WTC11 (cell line): ENCODE results near the gene PDYN. TPM values are rescaled to one million over a fixed set of nuclear protein-coding genes. Genes with fewer than 3 reads are reported as not detected.

ENCODE experiments used
- ATAC-seq: fragments of 200-7000 bp; cut with Tn5 transposase; 2 replicates; pipeline ENCODE4 v1.10.0; 2021; ENCODE audit warnings: mild to moderate bottlenecking, moderate library complexity
- CTCF ChIA-PET: fragments of 300-600 bp; sonication (Branson Sonifier 250); formaldehyde crosslinking; loops from one replicate; lab custom pipeline; 2021; ENCODE audit warnings: antibody characterized with exemption; lab: Charles Lee
- POLR2A ChIA-PET: fragments of 350-600 bp; sonication (Branson Sonifier 250); formaldehyde crosslinking; loops from one replicate; lab custom pipeline; 2021; ENCODE audit warnings: antibody characterized with exemption; lab: Charles Lee
- DNase-seq: peaks from one replicate; pipeline ENCODE4 v3.0.0; 2021; ENCODE audit warnings: low spot score
- H3K27ac Mint-ChIP-seq: 2 replicates; pipeline ENCODE4 v1.8.0; 2021; ENCODE audit warnings: mixed read lengths
- H3K27me3 Mint-ChIP-seq: 2 replicates; pipeline ENCODE4 v1.8.0; 2021; ENCODE audit warnings: low read depth, mild to moderate bottlenecking, moderate library complexity, mixed read lengths
- H3K36me3 Mint-ChIP-seq: 2 replicates; pipeline ENCODE4 v1.8.0; 2021; ENCODE audit warnings: mixed read lengths
- H3K4me1 Mint-ChIP-seq: 2 replicates; pipeline ENCODE4 v1.8.0; 2022; ENCODE audit warnings: mixed read lengths
- H3K4me3 Mint-ChIP-seq: 2 replicates; pipeline ENCODE4 v1.8.0; 2021; ENCODE audit warnings: mild to moderate bottlenecking, moderate library complexity, mixed read lengths
- H3K9me3 Mint-ChIP-seq: 2 replicates; pipeline ENCODE4 v1.8.0; 2021; ENCODE audit warnings: mixed read lengths
- EMX1 ChIP-seq: fragments of 250-450 bp; sonication (Bioruptor Pico); IDR thresholded peaks from 2 replicates; pipeline ENCODE4 v1.8.0; 2021; ENCODE audit warnings: mild to moderate bottlenecking
- ETV6 ChIP-seq: sonication (generic); formaldehyde crosslinking; IDR thresholded peaks from 2 replicates; pipeline ENCODE4 v1.8.1; 2022; ENCODE audit warnings: mild to moderate bottlenecking, missing genetic modification reagents
- FOXP1 ChIP-seq: sonication (generic); formaldehyde crosslinking; IDR thresholded peaks from 2 replicates; pipeline ENCODE4 v1.8.0; 2022; ENCODE audit warnings: missing genetic modification reagents, mild to moderate bottlenecking, moderate library complexity, borderline replicate concordance
- GABPB1 ChIP-seq: sonication (generic); formaldehyde crosslinking; IDR thresholded peaks from 2 replicates; pipeline ENCODE4 v1.8.1; 2023; ENCODE audit warnings: mild to moderate bottlenecking, missing genetic modification reagents
- HMGA2 ChIP-seq: fragments of 250-450 bp; sonication (Bioruptor Pico); IDR thresholded peaks from 2 replicates; pipeline ENCODE4 v1.4.0; 2021; ENCODE audit warnings: mild to moderate bottlenecking, moderate library complexity
- NFE2L1 ChIP-seq: sonication (generic); formaldehyde crosslinking; IDR thresholded peaks from 2 replicates; pipeline ENCODE4 v1.8.1; 2023; ENCODE audit warnings: missing genetic modification reagents
- NR1H2 ChIP-seq: sonication (generic); formaldehyde crosslinking; IDR thresholded peaks from 2 replicates; pipeline ENCODE4 v1.9.0; 2021; ENCODE audit warnings: mild to moderate bottlenecking, moderate library complexity, missing genetic modification reagents
- NR3C1 ChIP-seq: sonication (generic); formaldehyde crosslinking; conservative IDR thresholded peaks from 2 replicates; pipeline ENCODE4 v1.8.1; 2023; ENCODE audit warnings: low read depth, mild to moderate bottlenecking, missing genetic modification reagents
- SMAD3 ChIP-seq: sonication (generic); formaldehyde crosslinking; IDR thresholded peaks from 2 replicates; pipeline ENCODE4 v1.8.0; 2022; ENCODE audit warnings: missing genetic modification reagents, mild to moderate bottlenecking, borderline replicate concordance
- SMAD4 ChIP-seq: sonication (generic); formaldehyde crosslinking; IDR thresholded peaks from 2 replicates; pipeline ENCODE4 v1.8.0; 2022; ENCODE audit warnings: mild to moderate bottlenecking, missing genetic modification reagents
- TEAD1 ChIP-seq: sonication (generic); formaldehyde crosslinking; IDR thresholded peaks from 2 replicates; pipeline ENCODE4 v1.8.0; 2022; ENCODE audit warnings: mild to moderate bottlenecking, missing genetic modification reagents
- ZNF121 ChIP-seq: sonication (generic); formaldehyde crosslinking; IDR thresholded peaks from 2 replicates; pipeline ENCODE4 v1.8.0; 2023; ENCODE audit warnings: missing genetic modification reagents
- ZNF416 ChIP-seq: fragments of 250-450 bp; sonication (Bioruptor Pico); IDR thresholded peaks from 2 replicates; pipeline ENCODE4 v1.9.0; 2021; ENCODE audit warnings: mild to moderate bottlenecking, inconsistent platforms
- total RNA-seq: library from RNA; stranded (reverse); gene quantifications from 3 replicates; pipeline ENCODE4 v1.2.3, GENCODE V29; 2021
- TF ChIP-seq, protein P1 (sequence below): fragments of 250-450 bp; sonication (Bioruptor Pico); IDR thresholded peaks from 2 replicates; pipeline ENCODE4 v1.8.0; 2021; ENCODE audit warnings: mild to moderate bottlenecking
- TF ChIP-seq, protein P2 (sequence below): sonication (generic); formaldehyde crosslinking; IDR thresholded peaks from 2 replicates; pipeline ENCODE4 v1.8.0; 2022; ENCODE audit warnings: mild to moderate bottlenecking, missing genetic modification reagents
- TF ChIP-seq, protein P3 (sequence below): sonication (generic); formaldehyde crosslinking; conservative IDR thresholded peaks from 2 replicates; pipeline ENCODE4 v1.8.1; 2023; ENCODE audit warnings: mild to moderate bottlenecking, low read depth, missing genetic modification reagents, moderate library complexity
- TF ChIP-seq, protein P4 (sequence below): sonication (generic); formaldehyde crosslinking; IDR thresholded peaks from 2 replicates; pipeline ENCODE4 v1.8.1; 2022; ENCODE audit warnings: mild to moderate bottlenecking, missing genetic modification reagents, moderate library complexity, borderline replicate concordance
- TF ChIP-seq, protein P5 (sequence below): fragments of 250-450 bp; sonication (Bioruptor Pico); IDR thresholded peaks from 2 replicates; pipeline ENCODE4 v1.9.0; 2021; ENCODE audit warnings: mild to moderate bottlenecking
- TF ChIP-seq, protein P6 (sequence below): sonication (generic); formaldehyde crosslinking; IDR thresholded peaks from 2 replicates; pipeline ENCODE4 v1.8.1; 2023; ENCODE audit warnings: mild to moderate bottlenecking, moderate library complexity, missing genetic modification reagents
- TF ChIP-seq, protein P7 (sequence below): fragments of 250-450 bp; sonication (Bioruptor Pico); IDR thresholded peaks from 2 replicates; pipeline ENCODE4 v1.9.0; 2021; ENCODE audit warnings: mild to moderate bottlenecking, borderline replicate concordance

Gene PDYN
- total RNA-seq, 1 experiment from 2014 or later: 0.28 TPM

DNA sequence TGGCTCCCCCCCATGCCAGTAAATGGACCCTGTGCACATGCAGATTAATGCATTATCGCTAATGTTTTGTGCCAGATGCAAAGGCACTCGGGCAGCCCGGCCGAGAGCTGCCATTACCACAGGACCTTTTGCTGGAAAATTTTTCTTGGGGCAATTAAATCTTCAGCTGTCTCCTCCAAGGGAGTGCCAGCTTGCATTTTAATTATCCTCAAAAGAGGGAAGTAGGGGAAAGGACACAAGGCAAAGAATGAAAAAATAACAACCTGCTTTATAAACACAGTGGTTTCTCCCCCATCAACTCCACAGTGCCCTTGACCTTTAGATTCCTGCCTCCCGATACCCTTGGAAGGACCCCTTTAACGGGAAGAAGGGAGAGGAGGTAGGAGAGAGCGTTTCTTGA, 48.2 kb downstream of the PDYN start:
- Mint-ChIP-seq H3K4me3 (no peak overlapping the region), H3K9me3 (no peaks in the 10 kb centered on the region), H3K27ac (no peak overlapping the region), H3K36me3 (no peaks in the 10 kb centered on the region), H3K4me1 (peaks cover 51% of the 10 kb centered on the region), H3K27me3 (peaks cover 42% of the 10 kb centered on the region)
- DNase-seq (no peak), ATAC-seq (no peak)
- ChIA-PET CTCF (interaction anchor here (0.8 to 4.0 kb wide), 5 partner anchors 10 to 226 kb away, joined by 3 to 30 read pairs (median 3); no protein-coding TSS in a partner anchor), POLR2A (interaction anchor here (1.7 kb wide), 1 partner anchor 157 kb away, joined by 10 read pairs; no protein-coding TSS in a partner anchor)
- TF ChIP-seq, protein P1, sequence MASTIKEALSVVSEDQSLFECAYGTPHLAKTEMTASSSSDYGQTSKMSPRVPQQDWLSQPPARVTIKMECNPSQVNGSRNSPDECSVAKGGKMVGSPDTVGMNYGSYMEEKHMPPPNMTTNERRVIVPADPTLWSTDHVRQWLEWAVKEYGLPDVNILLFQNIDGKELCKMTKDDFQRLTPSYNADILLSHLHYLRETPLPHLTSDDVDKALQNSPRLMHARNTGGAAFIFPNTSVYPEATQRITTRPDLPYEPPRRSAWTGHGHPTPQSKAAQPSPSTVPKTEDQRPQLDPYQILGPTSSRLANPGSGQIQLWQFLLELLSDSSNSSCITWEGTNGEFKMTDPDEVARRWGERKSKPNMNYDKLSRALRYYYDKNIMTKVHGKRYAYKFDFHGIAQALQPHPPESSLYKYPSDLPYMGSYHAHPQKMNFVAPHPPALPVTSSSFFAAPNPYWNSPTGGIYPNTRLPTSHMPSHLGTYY (CRISPR knock-in tag): no peak
- TF ChIP-seq ZNF416 (CRISPR knock-in tag): no peak
- TF ChIP-seq, protein P2, sequence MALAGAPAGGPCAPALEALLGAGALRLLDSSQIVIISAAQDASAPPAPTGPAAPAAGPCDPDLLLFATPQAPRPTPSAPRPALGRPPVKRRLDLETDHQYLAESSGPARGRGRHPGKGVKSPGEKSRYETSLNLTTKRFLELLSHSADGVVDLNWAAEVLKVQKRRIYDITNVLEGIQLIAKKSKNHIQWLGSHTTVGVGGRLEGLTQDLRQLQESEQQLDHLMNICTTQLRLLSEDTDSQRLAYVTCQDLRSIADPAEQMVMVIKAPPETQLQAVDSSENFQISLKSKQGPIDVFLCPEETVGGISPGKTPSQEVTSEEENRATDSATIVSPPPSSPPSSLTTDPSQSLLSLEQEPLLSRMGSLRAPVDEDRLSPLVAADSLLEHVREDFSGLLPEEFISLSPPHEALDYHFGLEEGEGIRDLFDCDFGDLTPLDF (CRISPR knock-in tag): no peak
- TF ChIP-seq TEAD1 (CRISPR knock-in tag): no peak
- TF ChIP-seq GABPB1 (CRISPR knock-in tag): no peak
- no peak for TF ChIP-seq EMX1
- TF ChIP-seq, protein P3, sequence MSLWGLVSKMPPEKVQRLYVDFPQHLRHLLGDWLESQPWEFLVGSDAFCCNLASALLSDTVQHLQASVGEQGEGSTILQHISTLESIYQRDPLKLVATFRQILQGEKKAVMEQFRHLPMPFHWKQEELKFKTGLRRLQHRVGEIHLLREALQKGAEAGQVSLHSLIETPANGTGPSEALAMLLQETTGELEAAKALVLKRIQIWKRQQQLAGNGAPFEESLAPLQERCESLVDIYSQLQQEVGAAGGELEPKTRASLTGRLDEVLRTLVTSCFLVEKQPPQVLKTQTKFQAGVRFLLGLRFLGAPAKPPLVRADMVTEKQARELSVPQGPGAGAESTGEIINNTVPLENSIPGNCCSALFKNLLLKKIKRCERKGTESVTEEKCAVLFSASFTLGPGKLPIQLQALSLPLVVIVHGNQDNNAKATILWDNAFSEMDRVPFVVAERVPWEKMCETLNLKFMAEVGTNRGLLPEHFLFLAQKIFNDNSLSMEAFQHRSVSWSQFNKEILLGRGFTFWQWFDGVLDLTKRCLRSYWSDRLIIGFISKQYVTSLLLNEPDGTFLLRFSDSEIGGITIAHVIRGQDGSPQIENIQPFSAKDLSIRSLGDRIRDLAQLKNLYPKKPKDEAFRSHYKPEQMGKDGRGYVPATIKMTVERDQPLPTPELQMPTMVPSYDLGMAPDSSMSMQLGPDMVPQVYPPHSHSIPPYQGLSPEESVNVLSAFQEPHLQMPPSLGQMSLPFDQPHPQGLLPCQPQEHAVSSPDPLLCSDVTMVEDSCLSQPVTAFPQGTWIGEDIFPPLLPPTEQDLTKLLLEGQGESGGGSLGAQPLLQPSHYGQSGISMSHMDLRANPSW (CRISPR knock-in tag): no peak
- no peak for TF ChIP-seq NFE2L1 (CRISPR knock-in tag)
- TF ChIP-seq ETV6: no peak
- no peak for TF ChIP-seq SMAD4
- no peak for TF ChIP-seq ZNF121 (CRISPR knock-in tag)
- TF ChIP-seq SMAD3 (CRISPR knock-in tag): no peak
- no peak for TF ChIP-seq NR1H2

DNA sequence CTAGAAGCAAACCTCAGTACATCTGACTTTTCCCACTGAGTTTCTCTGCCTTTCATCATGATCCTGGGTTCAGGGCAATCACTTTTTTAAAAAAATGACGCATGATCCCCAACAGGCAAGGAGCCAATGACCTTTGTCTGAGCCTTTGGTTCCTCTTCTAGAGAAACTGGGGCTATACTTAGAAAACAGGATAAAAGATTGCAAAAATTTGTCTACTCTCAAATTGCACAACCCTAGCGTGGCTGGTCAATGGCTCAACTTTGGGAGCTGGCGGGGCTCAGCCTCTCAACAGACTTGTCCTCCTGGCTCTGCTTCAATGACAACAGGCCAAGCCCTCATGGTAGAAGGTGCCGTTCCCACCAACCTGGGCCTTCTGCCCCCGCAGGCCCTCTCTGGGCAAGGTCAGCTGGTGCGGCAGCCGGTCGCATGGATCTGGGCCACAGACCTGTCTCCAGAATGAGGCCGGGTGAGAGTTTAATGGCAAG, 48.7 kb downstream of the PDYN start:
- H3K9me3 Mint-ChIP-seq: no peaks in the 10 kb centered on the region
- ChIA-PET POLR2A (no interaction called here), CTCF (interaction anchor here (0.8 to 4.0 kb wide), 5 partner anchors 10 to 227 kb away, joined by 3 to 30 read pairs (median 3); no protein-coding TSS in a partner anchor)
- no peak for ATAC-seq
- DNase-seq: no peak
- no peak overlapping the region for H3K27ac Mint-ChIP-seq
- peaks cover 46% of the 10 kb centered on the region for H3K4me1 Mint-ChIP-seq
- no peaks in the 10 kb centered on the region for H3K36me3 Mint-ChIP-seq
- H3K4me3 Mint-ChIP-seq: no peak overlapping the region
- peaks cover 42% of the 10 kb centered on the region for H3K27me3 Mint-ChIP-seq
- no peak for TF ChIP-seq FOXP1 (CRISPR knock-in tag)
- TF ChIP-seq NFE2L1 (CRISPR knock-in tag): no peak
- TF ChIP-seq, protein P4, sequence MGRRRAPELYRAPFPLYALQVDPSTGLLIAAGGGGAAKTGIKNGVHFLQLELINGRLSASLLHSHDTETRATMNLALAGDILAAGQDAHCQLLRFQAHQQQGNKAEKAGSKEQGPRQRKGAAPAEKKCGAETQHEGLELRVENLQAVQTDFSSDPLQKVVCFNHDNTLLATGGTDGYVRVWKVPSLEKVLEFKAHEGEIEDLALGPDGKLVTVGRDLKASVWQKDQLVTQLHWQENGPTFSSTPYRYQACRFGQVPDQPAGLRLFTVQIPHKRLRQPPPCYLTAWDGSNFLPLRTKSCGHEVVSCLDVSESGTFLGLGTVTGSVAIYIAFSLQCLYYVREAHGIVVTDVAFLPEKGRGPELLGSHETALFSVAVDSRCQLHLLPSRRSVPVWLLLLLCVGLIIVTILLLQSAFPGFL: no peak
- TF ChIP-seq, protein P5, sequence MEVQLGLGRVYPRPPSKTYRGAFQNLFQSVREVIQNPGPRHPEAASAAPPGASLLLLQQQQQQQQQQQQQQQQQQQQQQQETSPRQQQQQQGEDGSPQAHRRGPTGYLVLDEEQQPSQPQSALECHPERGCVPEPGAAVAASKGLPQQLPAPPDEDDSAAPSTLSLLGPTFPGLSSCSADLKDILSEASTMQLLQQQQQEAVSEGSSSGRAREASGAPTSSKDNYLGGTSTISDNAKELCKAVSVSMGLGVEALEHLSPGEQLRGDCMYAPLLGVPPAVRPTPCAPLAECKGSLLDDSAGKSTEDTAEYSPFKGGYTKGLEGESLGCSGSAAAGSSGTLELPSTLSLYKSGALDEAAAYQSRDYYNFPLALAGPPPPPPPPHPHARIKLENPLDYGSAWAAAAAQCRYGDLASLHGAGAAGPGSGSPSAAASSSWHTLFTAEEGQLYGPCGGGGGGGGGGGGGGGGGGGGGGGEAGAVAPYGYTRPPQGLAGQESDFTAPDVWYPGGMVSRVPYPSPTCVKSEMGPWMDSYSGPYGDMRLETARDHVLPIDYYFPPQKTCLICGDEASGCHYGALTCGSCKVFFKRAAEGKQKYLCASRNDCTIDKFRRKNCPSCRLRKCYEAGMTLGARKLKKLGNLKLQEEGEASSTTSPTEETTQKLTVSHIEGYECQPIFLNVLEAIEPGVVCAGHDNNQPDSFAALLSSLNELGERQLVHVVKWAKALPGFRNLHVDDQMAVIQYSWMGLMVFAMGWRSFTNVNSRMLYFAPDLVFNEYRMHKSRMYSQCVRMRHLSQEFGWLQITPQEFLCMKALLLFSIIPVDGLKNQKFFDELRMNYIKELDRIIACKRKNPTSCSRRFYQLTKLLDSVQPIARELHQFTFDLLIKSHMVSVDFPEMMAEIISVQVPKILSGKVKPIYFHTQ (CRISPR knock-in tag): no peak
- TF ChIP-seq ZNF416 (CRISPR knock-in tag): no peak
- TF ChIP-seq, protein P6, sequence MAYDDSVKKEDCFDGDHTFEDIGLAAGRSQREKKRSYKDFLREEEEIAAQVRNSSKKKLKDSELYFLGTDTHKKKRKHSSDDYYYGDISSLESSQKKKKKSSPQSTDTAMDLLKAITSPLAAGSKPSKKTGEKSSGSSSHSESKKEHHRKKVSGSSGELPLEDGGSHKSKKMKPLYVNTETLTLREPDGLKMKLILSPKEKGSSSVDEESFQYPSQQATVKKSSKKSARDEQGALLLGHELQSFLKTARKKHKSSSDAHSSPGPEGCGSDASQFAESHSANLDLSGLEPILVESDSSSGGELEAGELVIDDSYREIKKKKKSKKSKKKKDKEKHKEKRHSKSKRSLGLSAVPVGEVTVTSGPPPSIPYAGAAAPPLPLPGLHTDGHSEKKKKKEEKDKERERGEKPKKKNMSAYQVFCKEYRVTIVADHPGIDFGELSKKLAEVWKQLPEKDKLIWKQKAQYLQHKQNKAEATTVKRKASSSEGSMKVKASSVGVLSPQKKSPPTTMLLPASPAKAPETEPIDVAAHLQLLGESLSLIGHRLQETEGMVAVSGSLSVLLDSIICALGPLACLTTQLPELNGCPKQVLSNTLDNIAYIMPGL (CRISPR knock-in tag): no peak
- no peak for TF ChIP-seq NR3C1 (CRISPR knock-in tag)
- TF ChIP-seq, protein P7, sequence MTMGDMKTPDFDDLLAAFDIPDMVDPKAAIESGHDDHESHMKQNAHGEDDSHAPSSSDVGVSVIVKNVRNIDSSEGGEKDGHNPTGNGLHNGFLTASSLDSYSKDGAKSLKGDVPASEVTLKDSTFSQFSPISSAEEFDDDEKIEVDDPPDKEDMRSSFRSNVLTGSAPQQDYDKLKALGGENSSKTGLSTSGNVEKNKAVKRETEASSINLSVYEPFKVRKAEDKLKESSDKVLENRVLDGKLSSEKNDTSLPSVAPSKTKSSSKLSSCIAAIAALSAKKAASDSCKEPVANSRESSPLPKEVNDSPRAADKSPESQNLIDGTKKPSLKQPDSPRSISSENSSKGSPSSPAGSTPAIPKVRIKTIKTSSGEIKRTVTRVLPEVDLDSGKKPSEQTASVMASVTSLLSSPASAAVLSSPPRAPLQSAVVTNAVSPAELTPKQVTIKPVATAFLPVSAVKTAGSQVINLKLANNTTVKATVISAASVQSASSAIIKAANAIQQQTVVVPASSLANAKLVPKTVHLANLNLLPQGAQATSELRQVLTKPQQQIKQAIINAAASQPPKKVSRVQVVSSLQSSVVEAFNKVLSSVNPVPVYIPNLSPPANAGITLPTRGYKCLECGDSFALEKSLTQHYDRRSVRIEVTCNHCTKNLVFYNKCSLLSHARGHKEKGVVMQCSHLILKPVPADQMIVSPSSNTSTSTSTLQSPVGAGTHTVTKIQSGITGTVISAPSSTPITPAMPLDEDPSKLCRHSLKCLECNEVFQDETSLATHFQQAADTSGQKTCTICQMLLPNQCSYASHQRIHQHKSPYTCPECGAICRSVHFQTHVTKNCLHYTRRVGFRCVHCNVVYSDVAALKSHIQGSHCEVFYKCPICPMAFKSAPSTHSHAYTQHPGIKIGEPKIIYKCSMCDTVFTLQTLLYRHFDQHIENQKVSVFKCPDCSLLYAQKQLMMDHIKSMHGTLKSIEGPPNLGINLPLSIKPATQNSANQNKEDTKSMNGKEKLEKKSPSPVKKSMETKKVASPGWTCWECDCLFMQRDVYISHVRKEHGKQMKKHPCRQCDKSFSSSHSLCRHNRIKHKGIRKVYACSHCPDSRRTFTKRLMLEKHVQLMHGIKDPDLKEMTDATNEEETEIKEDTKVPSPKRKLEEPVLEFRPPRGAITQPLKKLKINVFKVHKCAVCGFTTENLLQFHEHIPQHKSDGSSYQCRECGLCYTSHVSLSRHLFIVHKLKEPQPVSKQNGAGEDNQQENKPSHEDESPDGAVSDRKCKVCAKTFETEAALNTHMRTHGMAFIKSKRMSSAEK (CRISPR knock-in tag): no peak
- TF ChIP-seq HMGA2 (CRISPR knock-in tag): no peak
